ENCODE data around the gene TSPAN1.

Gene TSPAN1

GRCh38 chr1:46148318-46148717 is 26.6 kb upstream of the TSPAN1 start:
- Histone ChIP-seq H3K9me3 (ENCODE audit: low read length) (no peaks in the 10 kb centered on the region), H2AFZ (ENCODE audit: low read depth, low read length) (no peak overlapping the region), H3K27me3 (ENCODE audit: insufficient read depth, low read length) (no peaks in the 10 kb centered on the region), H3K4me1 (ENCODE audit: insufficient read depth, low read length) (no peaks in the 10 kb centered on the region), H3K36me3 (ENCODE audit: insufficient read depth, low read length) (no peaks in the 10 kb centered on the region), H3K4me3 (ENCODE audit: low read length) (no peak overlapping the region)

GRCh38 chr1:46150085-46150484 is 24.8 kb upstream of the TSPAN1 start:
- Histone ChIP-seq H3K4me1 (ENCODE audit: insufficient read depth, low read length) (no peaks in the 10 kb centered on the region), H2AFZ (ENCODE audit: low read depth, low read length) (no peak overlapping the region), H3K27me3 (ENCODE audit: insufficient read depth, low read length) (no peaks in the 10 kb centered on the region), H3K36me3 (ENCODE audit: insufficient read depth, low read length) (no peaks in the 10 kb centered on the region), H3K9me3 (ENCODE audit: low read length) (no peaks in the 10 kb centered on the region), H3K4me3 (ENCODE audit: low read length) (no peak overlapping the region)

GRCh38 chr1:46152016-46152415 is 22.9 kb upstream of the TSPAN1 start:
- no peaks in the 10 kb centered on the region for H3K27me3 ChIP-seq (ENCODE audit: insufficient read depth, low read length)
- H3K9me3 ChIP-seq (ENCODE audit: low read length), result no peaks in the 10 kb centered on the region
- no peaks in the 10 kb centered on the region for H3K4me1 ChIP-seq (ENCODE audit: insufficient read depth, low read length)
- H2AFZ ChIP-seq (ENCODE audit: low read depth, low read length), result no peak overlapping the region
- no peaks in the 10 kb centered on the region for H3K36me3 ChIP-seq (ENCODE audit: insufficient read depth, low read length)
- H3K4me3 ChIP-seq (ENCODE audit: low read length), result no peak overlapping the region

GRCh38 chr1:46153228-46153627 is 21.7 kb upstream of the TSPAN1 start:
- Histone ChIP-seq H3K4me3 (ENCODE audit: low read length) (no peak overlapping the region), H3K27me3 (ENCODE audit: insufficient read depth, low read length) (no peaks in the 10 kb centered on the region), H2AFZ (ENCODE audit: low read depth, low read length) (no peak overlapping the region), H3K4me1 (ENCODE audit: insufficient read depth, low read length) (no peaks in the 10 kb centered on the region), H3K36me3 (ENCODE audit: insufficient read depth, low read length) (no peaks in the 10 kb centered on the region), H3K9me3 (ENCODE audit: low read length) (no peaks in the 10 kb centered on the region)

- Histone ChIP-seq H3K27me3 (ENCODE audit: insufficient read depth, low read length) (no peaks in the 10 kb centered on the region), H3K9me3 (ENCODE audit: low read length) (no peaks in the 10 kb centered on the region), H3K4me3 (ENCODE audit: low read length) (no peak overlapping the region), H2AFZ (ENCODE audit: low read depth, low read length) (no peak overlapping the region), H3K36me3 (ENCODE audit: insufficient read depth, low read length) (no peaks in the 10 kb centered on the region), H3K4me1 (ENCODE audit: insufficient read depth, low read length) (no peaks in the 10 kb centered on the region)
These were observed 21.2 kb upstream of the TSPAN1 start for GRCh38 chr1:46153732-46154131.

- H3K9me3 ChIP-seq (ENCODE audit: low read length), result no peaks in the 10 kb centered on the region
- no peak overlapping the region for H3K4me3 ChIP-seq (ENCODE audit: low read length)
- H2AFZ ChIP-seq (ENCODE audit: low read depth, low read length), result no peak overlapping the region
- H3K27me3 ChIP-seq (ENCODE audit: insufficient read depth, low read length), result no peaks in the 10 kb centered on the region
- H3K4me1 ChIP-seq (ENCODE audit: insufficient read depth, low read length), result no peaks in the 10 kb centered on the region
- no peaks in the 10 kb centered on the region for H3K36me3 ChIP-seq (ENCODE audit: insufficient read depth, low read length)
These were observed 17.0 kb upstream of the TSPAN1 start for GRCh38 chr1:46157916-46158311.

GRCh38 chr1:46158312-46159281 is 16.3 kb upstream of the TSPAN1 start:
- no peaks in the 10 kb centered on the region for H3K27me3 ChIP-seq (ENCODE audit: insufficient read depth, low read length)
- H3K36me3 ChIP-seq (ENCODE audit: insufficient read depth, low read length), result no peaks in the 10 kb centered on the region
- no peaks in the 10 kb centered on the region for H3K9me3 ChIP-seq (ENCODE audit: low read length)
- no peak overlapping the region for H3K4me3 ChIP-seq (ENCODE audit: low read length)
- H3K4me1 ChIP-seq (ENCODE audit: insufficient read depth, low read length), result no peaks in the 10 kb centered on the region
- no peak overlapping the region for H2AFZ ChIP-seq (ENCODE audit: low read depth, low read length)

- no peaks in the 10 kb centered on the region for H3K9me3 ChIP-seq (ENCODE audit: low read length)
- H2AFZ ChIP-seq (ENCODE audit: low read depth, low read length), result no peak overlapping the region
- H3K27me3 ChIP-seq (ENCODE audit: insufficient read depth, low read length), result no peaks in the 10 kb centered on the region
- H3K36me3 ChIP-seq (ENCODE audit: insufficient read depth, low read length), result no peaks in the 10 kb centered on the region
- no peaks in the 10 kb centered on the region for H3K4me1 ChIP-seq (ENCODE audit: insufficient read depth, low read length)
- H3K4me3 ChIP-seq (ENCODE audit: low read length), result no peak overlapping the region
These were observed 15.4 kb upstream of the TSPAN1 start for GRCh38 chr1:46159516-46159915.

GRCh38 chr1:46160212-46160611 is 14.7 kb upstream of the TSPAN1 start:
- H2AFZ ChIP-seq (ENCODE audit: low read depth, low read length), result no peak overlapping the region
- H3K27me3 ChIP-seq (ENCODE audit: insufficient read depth, low read length), result no peaks in the 10 kb centered on the region
- H3K36me3 ChIP-seq (ENCODE audit: insufficient read depth, low read length), result no peaks in the 10 kb centered on the region
- H3K9me3 ChIP-seq (ENCODE audit: low read length), result no peaks in the 10 kb centered on the region
- no peaks in the 10 kb centered on the region for H3K4me1 ChIP-seq (ENCODE audit: insufficient read depth, low read length)
- H3K4me3 ChIP-seq (ENCODE audit: low read length), result no peak overlapping the region

GRCh38 chr1:46166521-46167462 is 8.1 kb upstream of the TSPAN1 start:
- Histone ChIP-seq H2AFZ (ENCODE audit: low read depth, low read length) (no peak overlapping the region), H3K27me3 (ENCODE audit: insufficient read depth, low read length) (peaks cover 9% of the 10 kb centered on the region), H3K4me1 (ENCODE audit: insufficient read depth, low read length) (no peaks in the 10 kb centered on the region), H3K36me3 (ENCODE audit: insufficient read depth, low read length) (no peaks in the 10 kb centered on the region), H3K4me3 (ENCODE audit: low read length) (no peak overlapping the region), H3K9me3 (ENCODE audit: low read length) (peaks cover 2% of the 10 kb centered on the region)

- Histone ChIP-seq H2AFZ (ENCODE audit: low read depth, low read length) (no peak overlapping the region), H3K4me1 (ENCODE audit: insufficient read depth, low read length) (peaks cover 3% of the 10 kb centered on the region), H3K36me3 (ENCODE audit: insufficient read depth, low read length) (no peaks in the 10 kb centered on the region), H3K4me3 (ENCODE audit: low read length) (no peak overlapping the region), H3K27me3 (ENCODE audit: insufficient read depth, low read length) (peaks cover 9% of the 10 kb centered on the region), H3K9me3 (ENCODE audit: low read length) (peaks cover 2% of the 10 kb centered on the region)
These were observed 6.4 kb upstream of the TSPAN1 start for GRCh38 chr1:46168477-46168876.

GRCh38 chr1:46169811-46170454 is 5.0 kb upstream of the TSPAN1 start:
- H3K36me3 ChIP-seq (ENCODE audit: insufficient read depth, low read length), result no peaks in the 10 kb centered on the region
- H3K27me3 ChIP-seq (ENCODE audit: insufficient read depth, low read length), result peaks cover 9% of the 10 kb centered on the region
- H2AFZ ChIP-seq (ENCODE audit: low read depth, low read length), result no peak overlapping the region
- H3K9me3 ChIP-seq (ENCODE audit: low read length), result peaks cover 2% of the 10 kb centered on the region
- no peak overlapping the region for H3K4me3 ChIP-seq (ENCODE audit: low read length)
- H3K4me1 ChIP-seq (ENCODE audit: insufficient read depth, low read length), result peaks cover 10% of the 10 kb centered on the region

GRCh38 chr1:46171351-46171750 is 3.5 kb upstream of the TSPAN1 start:
- H3K36me3 ChIP-seq (ENCODE audit: insufficient read depth, low read length), result no peaks in the 10 kb centered on the region
- H2AFZ ChIP-seq (ENCODE audit: low read depth, low read length), result no peak overlapping the region
- peaks cover 9% of the 10 kb centered on the region for H3K27me3 ChIP-seq (ENCODE audit: insufficient read depth, low read length)
- H3K4me1 ChIP-seq (ENCODE audit: insufficient read depth, low read length), result peaks cover 10% of the 10 kb centered on the region
- H3K9me3 ChIP-seq (ENCODE audit: low read length), result peaks cover 2% of the 10 kb centered on the region
- no peak overlapping the region for H3K4me3 ChIP-seq (ENCODE audit: low read length)
